GM12878 (cell line): ENCODE data around the gene MCM3. TPM values are rescaled to one million over a fixed set of nuclear protein-coding genes. Genes with fewer than 3 reads are reported as not detected.

Experiments
- ATAC-seq: fragments of 200-7000 bp; cut with Tn5 transposase; 3 replicates; pipeline ENCODE4 v1.9.1; 2020; ENCODE audit warnings: mild to moderate bottlenecking, moderate library complexity
- BruUV-seq: library from RNA; stranded (reverse); fragments of 400-500 nt; replicated peaks from 2 replicates; lab custom pipeline; 2021; lab: Mats Ljungman, UMichigan
- CTCF ChIA-PET: fragments of 300-600 bp; sonication (Branson Sonifier 250); formaldehyde crosslinking; extraction: SDS; loops from one replicate; lab custom pipeline; 2021; ENCODE audit warnings: inconsistent platforms; lab: Yijun Ruan, JAX
- POLR2A ChIA-PET: fragments of 350-600 bp; formaldehyde crosslinking; extraction: SDS; loops from one replicate; lab custom pipeline; 2021; ENCODE audit warnings: inconsistent platforms; lab: Charles Lee
- RAD21 ChIA-PET: fragments of 300-600 bp; sonication (Branson Sonifier 250); formaldehyde crosslinking; loops from one replicate; lab custom pipeline; 2023; ENCODE audit warnings: antibody characterized with exemption; ENCODE audit not compliant: unreplicated experiment; lab: Charles Lee
- SMC1A ChIA-PET: fragments of 300-600 bp; sonication (Branson Sonifier 250); formaldehyde crosslinking; loops from one replicate; lab custom pipeline; 2023; ENCODE audit not compliant: unreplicated experiment, uncharacterized antibody; lab: Charles Lee
- DNase-seq: peaks from one replicate; pipeline ENCODE4 v3.0.0-alpha.2; 2011; ENCODE audit warnings: low read depth, low spot score
- FAIRE-seq: peaks from 3 replicates; lab custom pipeline; 2011; peaks lifted over from hg19 to GRCh38; lab: Jason Lieb, UNC
- H2AFZ ChIP-seq: 2 replicates; pipeline ENCODE4 v1.6.0; 2011; ENCODE audit warnings: low read depth, low read length, control low read depth; ENCODE audit not compliant: control insufficient read depth
- H3K27ac ChIP-seq: 2 replicates; pipeline ENCODE4 v1.5.1; 2011; ENCODE audit warnings: control low read depth; ENCODE audit not compliant: control insufficient read depth, insufficient read depth
- H3K27me3 ChIP-seq, 2 experiments: replicated peaks in 1 of 2; 2 replicates each; pipeline versions ENCODE4 v1.6.0 to v1.6.1; 2011; ENCODE audit warnings: low read length in 1 of 2; ENCODE audit not compliant: control insufficient read depth in 2 of 2, insufficient read depth in 2 of 2
- H3K36me3 ChIP-seq, 2 experiments: 2 replicates each; pipeline ENCODE4 v1.5.1; 2011; ENCODE audit warnings: low read length in 1 of 2; ENCODE audit not compliant: control insufficient read depth in 2 of 2, insufficient read depth in 2 of 2
- H3K4me1 ChIP-seq: 2 replicates; pipeline ENCODE4 v1.6.1; 2011; ENCODE audit warnings: mild to moderate bottlenecking, low read length, moderate library complexity, mixed read lengths; ENCODE audit not compliant: control insufficient read depth, insufficient read depth
- H3K4me2 ChIP-seq: 2 replicates; pipeline ENCODE4 v1.6.0; 2011; ENCODE audit warnings: control low read depth; ENCODE audit not compliant: control insufficient read depth, insufficient read depth
- H3K4me3 ChIP-seq: fragments of 200-600 bp; sonication (generic); 2 replicates; pipeline ENCODE4 v1.5.1; 2016
- H3K79me2 ChIP-seq: 2 replicates; pipeline ENCODE4 v1.6.0; 2011; ENCODE audit warnings: low read length; ENCODE audit not compliant: control insufficient read depth, insufficient read depth
- H3K9ac ChIP-seq: 2 replicates; pipeline ENCODE4 v1.8.0; 2011; ENCODE audit warnings: low read length, control low read depth, mixed read lengths; ENCODE audit not compliant: control insufficient read depth, insufficient read depth
- H3K9me3 ChIP-seq: replicated peaks from 3 replicates; pipeline ENCODE4 v1.5.1; 2011; ENCODE audit warnings: mild to moderate bottlenecking, low read length; ENCODE audit not compliant: control insufficient read depth, insufficient read depth
- H4K20me1 ChIP-seq: 2 replicates; pipeline ENCODE4 v1.6.0; 2011; ENCODE audit not compliant: control insufficient read depth, insufficient read depth
- ASH2L ChIP-seq: fragments of 300-600, 200-600 bp; sonication (generic); IDR thresholded peaks from 2 replicates; pipeline ENCODE4 v1.6.1; 2017; ENCODE audit warnings: low read depth, mild to moderate bottlenecking, borderline replicate concordance
- BACH1 ChIP-seq: fragments of 450-650 bp; IDR thresholded peaks from 2 replicates; pipeline ENCODE4 v1.6.1; 2017; ENCODE audit warnings: mild to moderate bottlenecking, borderline replicate concordance
- CTCF ChIP-seq, 3 experiments: IDR thresholded peaks in 2 of 3; conservative IDR thresholded peaks in 1 of 3; 2 replicates each; pipeline ENCODE4 v1.5.1; 2011; ENCODE audit warnings: low read depth in 3 of 3, low read length in 3 of 3, mild to moderate bottlenecking in 3 of 3, control low read depth in 2 of 3, moderate library complexity in 2 of 3, inconsistent platforms in 1 of 3, mixed read lengths in 1 of 3; ENCODE audit not compliant: control insufficient read depth in 2 of 3, insufficient read depth in 1 of 3; ENCODE audit errors: extremely low read depth in 1 of 3
- E2F4 ChIP-seq: IDR thresholded peaks from 2 replicates; pipeline ENCODE4 v1.6.1; 2012; ENCODE audit warnings: low read depth, low read length, improper control_type of control experiment
- E4F1 ChIP-seq: fragments of 450-650 bp; IDR thresholded peaks from 2 replicates; pipeline ENCODE4 v1.6.1; 2018; ENCODE audit warnings: borderline replicate concordance, mild to moderate bottlenecking; ENCODE audit not compliant: partially characterized antibody
- ETV6 ChIP-seq, 2 experiments: fragments of 450-650 bp in 1 of 2; IDR thresholded peaks in 1 of 2; conservative IDR thresholded peaks in 1 of 2; 2 replicates each; pipeline ENCODE4 v1.6.1; 2014; ENCODE audit warnings: antibody characterized with exemption in 1 of 2, borderline replicate concordance in 1 of 2, low read depth in 1 of 2, mild to moderate bottlenecking in 1 of 2, moderate library complexity in 1 of 2
- KLF5 ChIP-seq: fragments of 450-650 bp; IDR thresholded peaks from 2 replicates; pipeline ENCODE4 v1.6.1; 2014; ENCODE audit warnings: mild to moderate bottlenecking; ENCODE audit not compliant: partially characterized antibody
- MAX ChIP-seq: IDR thresholded peaks from 2 replicates; pipeline ENCODE4 v1.6.1; 2012; ENCODE audit warnings: low read depth, low read length, improper control_type of control experiment
- MEF2A ChIP-seq: IDR thresholded peaks from 2 replicates; pipeline ENCODE4 v1.6.1; 2011; ENCODE audit warnings: low read depth, mild to moderate bottlenecking, low read length, moderate library complexity; ENCODE audit not compliant: insufficient read depth
- MLLT1 ChIP-seq: fragments of 450-650 bp; IDR thresholded peaks from 2 replicates; pipeline ENCODE4 v1.6.1; 2016; ENCODE audit warnings: mild to moderate bottlenecking
- NFYA ChIP-seq: IDR thresholded peaks from 2 replicates; pipeline ENCODE4 v1.6.1; 2011; ENCODE audit warnings: low read depth, mild to moderate bottlenecking, low read length, improper control_type of control experiment, borderline replicate concordance
- PAX8 ChIP-seq: fragments of 450-650 bp; IDR thresholded peaks from 2 replicates; pipeline ENCODE4 v1.6.1; 2017; ENCODE audit warnings: mild to moderate bottlenecking, moderate library complexity
- TCF12 ChIP-seq: IDR thresholded peaks from 2 replicates; pipeline ENCODE4 v1.6.1; 2011; ENCODE audit warnings: low read depth, mild to moderate bottlenecking, low read length
- YBX1 ChIP-seq: fragments of 450-650 bp; IDR thresholded peaks from 2 replicates; pipeline ENCODE4 v1.6.1; 2016; ENCODE audit warnings: antibody characterized with exemption
- ZNF207 ChIP-seq: fragments of 450-650 bp; IDR thresholded peaks from 2 replicates; pipeline ENCODE4 v1.6.1; 2014; ENCODE audit warnings: antibody characterized with exemption, mild to moderate bottlenecking, borderline replicate concordance
- ZNF622 ChIP-seq: fragments of 450-650 bp; IDR thresholded peaks from 2 replicates; pipeline ENCODE4 v1.6.1; 2017; ENCODE audit warnings: mild to moderate bottlenecking, inconsistent platforms
- WGBS: methylation state at CpG from one replicate; pipeline ENCODE4 v1.1.6; 2016; ENCODE audit warnings: low lambda C conversion rate; ENCODE audit not compliant: insufficient replicate concordance, insufficient coverage; ENCODE audit errors: missing lambda C conversion rate; 5-methylcytosine and 5-hydroxymethylcytosine counted together
- in situ Hi-C: fragments of 300-500 bp; cut with MboI; formaldehyde crosslinking; loops from 9 replicates; pipeline ENCODE4 v1.14.3; 2018; ENCODE audit warnings: mixed read lengths
- intact Hi-C: fragments of 100-400 bp; cut with micrococcal nuclease; formaldehyde crosslinking; loops from one replicate; pipeline ENCODE4 v1.14.2; 2022; ENCODE audit not compliant: unreplicated experiment
- polyA plus RNA-seq, 11 experiments: library from polyadenylated mRNA; depleted of rRNA in 4 of 11; unstranded in 6 of 11; stranded (reverse) in 5 of 11; fragments of >200 nt; fragmentation: Nextera tagmentation in 4 of 11; fragmentation: Illumina TruSeq in 1 of 11; extraction: Ambion mirVana in 4 of 11; extraction: Trizol in 1 of 11; gene quantifications; 1 replicate in 1 of 11; 2 replicates in 10 of 11; pipeline versions ENCODE4 v1.2.1 to v1.2.3, GENCODE V29; 2011 to 2016; ENCODE audit warnings: inconsistent platforms in 2 of 11, missing spikeins in 2 of 11, low read depth in 1 of 11
- total RNA-seq, 4 experiments: library from RNA; depleted of rRNA in 3 of 4; stranded (reverse); fragments of >200 nt in 3 of 4; fragmentation: Illumina TruSeq in 1 of 4; extraction: Trizol in 1 of 4; gene quantifications; 2 replicates each; pipeline versions ENCODE4 v1.2.1 to v1.2.3, GENCODE V29; 2013 to 2021

The MCM3 gene
- total and polyA plus RNA-seq, 10 of the 15 experiments (the other 5 are each of a cell fraction or from before 2014, with no cell fraction given): 74.1 to 265 (median 214) TPM

GRCh38 chr6:52254731-52255378 lies 29.7 kb downstream of the MCM3 start:
- RAD21 ChIA-PET: no interaction called here
- no peak for FAIRE-seq
- H3K4me1 ChIP-seq: peaks cover 12% of the 10 kb centered on the region
- no peaks in the 10 kb centered on the region; a peak in 2 of 4 replicates for H3K27me3 ChIP-seq
- POLR2A ChIA-PET: no interaction called here
- 79% methylated on average over 8 of the region's 8 CpGs for WGBS
- SMC1A ChIA-PET: interaction anchor here (0.7 to 1.4 kb wide), 3 partner anchors 13 to 233 kb away, joined by 3 read pairs; no protein-coding TSS in a partner anchor
- no peak overlapping the region for H3K27ac ChIP-seq
- H3K9me3 ChIP-seq: no peaks in the 10 kb centered on the region; the same call in 2 of the 3 replicates
- DNase-seq: no peak
- CTCF ChIA-PET: interaction anchor here (0.6 to 2.6 kb wide), 3 partner anchors 9 to 92 kb away, joined by 3 to 9 read pairs (median 6); no protein-coding TSS in a partner anchor
- ATAC-seq: peak; percentile 44; the same call in 2 of the 3 replicates
- intact Hi-C loops (no loop called here), in situ Hi-C loops (no loop called here)
- H3K4me2 ChIP-seq: peak overlapping the region; percentile 13
- BruUV-seq: no TSS peak
- H2AFZ ChIP-seq: no peak overlapping the region
- no peak overlapping the region for H3K9ac ChIP-seq
- no peaks in the 10 kb centered on the region; a peak in 1 of 4 replicates for H3K36me3 ChIP-seq
- H4K20me1 ChIP-seq: no peaks in the 10 kb centered on the region
- no peak overlapping the region for H3K4me3 ChIP-seq
- H3K79me2 ChIP-seq: no peaks in the 10 kb centered on the region
- TF ChIP-seq ZNF207: no peak
- no peak for TF ChIP-seq YBX1
- TF ChIP-seq PAX8: no peak
- no peak for TF ChIP-seq CTCF (IDR thresholded peaks at IDR 0.05 in 2 of 3, conservative IDR thresholded peaks at IDR 0.05 in 1 of 3; ENCODE audit: control insufficient read depth in 2 of 3, extremely low read depth in 1 of 3, insufficient read depth in 1 of 3, low read depth in 3 of 3, low read length in 3 of 3)
- TF ChIP-seq BACH1: no peak
- TF ChIP-seq TCF12: no peak
- TF ChIP-seq MEF2A: no peak
- TF ChIP-seq NFYA: no peak
- TF ChIP-seq ZNF622: no peak
- TF ChIP-seq E2F4: no peak
- TF ChIP-seq MLLT1: no peak
- TF ChIP-seq ETV6 (conservative IDR thresholded peaks at IDR 0.05 in 1 of 2, IDR thresholded peaks at IDR 0.05 in 1 of 2; ENCODE audit: borderline replicate concordance in 1 of 2, low read depth in 1 of 2): no peak
- TF ChIP-seq KLF5: no peak
- TF ChIP-seq E4F1: no peak
- no peak for TF ChIP-seq MAX
- TF ChIP-seq ASH2L: no peak
